ENCODE data around the gene SUSD6. TPM values are rescaled to one million over a fixed set of nuclear protein-coding genes. Genes with fewer than 3 reads are reported as not detected.

SUSD6 gene
- total and polyA plus RNA-seq, 2 donors from 2014 or later = 14.3 to 84.2 TPM

GRCh38 chr14:69683971-69684370 is 72.6 kb downstream of the SUSD6 start:
- no peak for FAIRE-seq

DNA sequence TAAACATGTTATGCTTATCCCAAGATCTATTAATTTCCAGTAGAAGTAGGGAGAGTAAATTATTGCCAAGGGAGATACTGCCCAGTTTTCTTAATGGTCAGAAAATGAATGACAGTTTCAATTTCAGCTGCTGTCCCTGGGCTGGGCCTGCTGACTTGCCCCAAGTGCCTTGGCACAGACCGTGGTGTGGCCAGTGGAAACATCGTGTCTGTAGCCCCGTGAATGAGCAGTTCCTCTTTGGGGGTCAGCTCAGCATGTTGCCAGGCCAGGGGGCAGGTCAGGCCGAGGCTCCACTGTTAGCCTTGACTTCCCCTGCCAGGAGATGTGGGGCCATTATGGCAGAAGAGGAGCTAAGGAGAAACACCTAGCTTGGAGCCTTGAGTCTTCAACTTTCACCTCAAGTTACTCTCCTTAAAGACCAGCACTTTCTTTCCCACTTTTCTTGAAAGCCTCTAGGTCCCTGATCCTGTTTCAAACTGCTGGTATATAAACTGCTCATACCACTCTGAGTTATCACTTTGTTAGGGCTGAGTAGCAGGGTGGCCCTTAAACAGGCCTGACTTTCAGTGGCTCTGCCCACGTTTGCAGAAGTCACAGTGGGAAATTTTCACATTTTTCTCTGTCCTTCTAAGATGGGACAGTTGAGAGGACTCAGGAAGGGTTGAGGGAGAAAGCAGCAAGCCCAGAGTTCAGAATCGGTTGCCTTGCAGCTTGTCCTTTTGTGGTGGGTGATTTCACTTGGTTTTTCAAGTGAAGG is 73.2 kb downstream of the SUSD6 start:
- Histone ChIP-seq H3K27me3 (ENCODE audit: control insufficient read depth, insufficient read depth, low read length) (no peaks in the 10 kb centered on the region), H3K9me3 (ENCODE audit: control insufficient read depth in 2 of 3, insufficient read depth in 1 of 3, low read length in 3 of 3) (no peaks in the 10 kb centered on the region), H3K4me3 (ENCODE audit: low read length in 3 of 3) (no peak overlapping the region), H3K4me1 (ENCODE audit: control insufficient read depth in 2 of 3, insufficient read depth in 2 of 3, low read depth in 1 of 3, low read length in 3 of 3) (peaks cover 0 to 36% (median 34%) of the 10 kb centered on the region in 3 donors), H3K27ac (ENCODE audit: low read depth in 2 of 2, low read length in 2 of 2) (peak overlapping the region; percentile 15 to 51), H3K9ac (ENCODE audit: low read length in 3 of 3) (no peak overlapping the region), H3K36me3 (ENCODE audit: control insufficient read depth in 2 of 3, insufficient read depth in 3 of 3, low read length in 3 of 3) (no peaks in the 10 kb centered on the region)
- TF ChIP-seq CTCF (IDR thresholded peaks at IDR 0.05; ENCODE audit: borderline replicate concordance, extremely low read depth, insufficient read depth) = no peak
- DNase-seq (peak in 1 of 5 donors; percentile 73), FAIRE-seq (no peak)
- intact Hi-C loops (cut with DNase I) = no loop called here

More at GRCh38 chr14:69683971-69684370, 72.6 kb downstream of the SUSD6 start:
- no peaks in the 10 kb centered on the region for H3K9me3 ChIP-seq (ENCODE audit: control insufficient read depth in 2 of 3, insufficient read depth in 1 of 3, low read length in 3 of 3)
- no peaks in the 10 kb centered on the region for H3K36me3 ChIP-seq (ENCODE audit: control insufficient read depth in 2 of 3, insufficient read depth in 3 of 3, low read length in 3 of 3)
- TF ChIP-seq CTCF (IDR thresholded peaks at IDR 0.05; ENCODE audit: borderline replicate concordance, extremely low read depth, insufficient read depth) = no peak
- DNase-seq = no peak
- peak overlapping the region in 1 of 2 donors; percentile 41 for H3K27ac ChIP-seq (ENCODE audit: low read depth in 2 of 2, low read length in 2 of 2)
- no peak overlapping the region for H3K9ac ChIP-seq (ENCODE audit: low read length in 3 of 3)
- H3K27me3 ChIP-seq (ENCODE audit: control insufficient read depth, insufficient read depth, low read length) = no peaks in the 10 kb centered on the region
- peaks cover 0 to 36% (median 34%) of the 10 kb centered on the region in 3 donors for H3K4me1 ChIP-seq (ENCODE audit: control insufficient read depth in 2 of 3, insufficient read depth in 2 of 3, low read depth in 1 of 3, low read length in 3 of 3)
- H3K4me3 ChIP-seq (ENCODE audit: low read length in 3 of 3) = no peak overlapping the region
- intact Hi-C loops (cut with DNase I) = no loop called here

- intact Hi-C loops (cut with DNase I) = no loop called here
- no peak for TF ChIP-seq CTCF (IDR thresholded peaks at IDR 0.05; ENCODE audit: borderline replicate concordance, extremely low read depth, insufficient read depth)
- H3K27ac ChIP-seq (ENCODE audit: low read depth in 2 of 2, low read length in 2 of 2) = peak overlapping the region in 1 of 2 donors; percentile 15
- H3K9me3 ChIP-seq (ENCODE audit: control insufficient read depth in 2 of 3, insufficient read depth in 1 of 3, low read length in 3 of 3) = no peaks in the 10 kb centered on the region
- H3K4me3 ChIP-seq (ENCODE audit: low read length in 3 of 3) = no peak overlapping the region
- H3K27me3 ChIP-seq (ENCODE audit: control insufficient read depth, insufficient read depth, low read length) = no peaks in the 10 kb centered on the region
- H3K4me1 ChIP-seq (ENCODE audit: control insufficient read depth in 2 of 3, insufficient read depth in 2 of 3, low read depth in 1 of 3, low read length in 3 of 3) = peaks cover 0 to 36% (median 34%) of the 10 kb centered on the region in 3 donors
- DNase-seq = no peak
- FAIRE-seq = no peak
- H3K36me3 ChIP-seq (ENCODE audit: control insufficient read depth in 2 of 3, insufficient read depth in 3 of 3, low read length in 3 of 3) = no peaks in the 10 kb centered on the region
- no peak overlapping the region for H3K9ac ChIP-seq (ENCODE audit: low read length in 3 of 3)
These were observed 73.8 kb downstream of the SUSD6 start for GRCh38 chr14:69685218-69685616.

Data from kidney (tissue), 14 donors.